Liver (tissue), 9 donors: Measurements from ENCODE around the gene HOXA1. TPM values are rescaled to one million over a fixed set of nuclear protein-coding genes. Genes with fewer than 3 reads are reported as not detected.

Experiments
- DNase-seq: peaks from one replicate; pipeline ENCODE4 v3.0.0-alpha.2; 2017; ENCODE audit warnings: low spot score
- H3K27ac ChIP-seq, 2 donors: one replicate each; pipeline ENCODE4 v1.7.0; 2013; ENCODE audit warnings: inconsistent platforms in 2 of 2, low read length in 2 of 2, control low read depth in 1 of 2, low read depth in 1 of 2, mild to moderate bottlenecking in 1 of 2
- H3K27me3 ChIP-seq, 4 donors: one replicate each; pipeline versions ENCODE4 v1.6.1 to v1.7.0; 2013; ENCODE audit warnings: low read length in 3 of 4, inconsistent platforms in 1 of 4, mild to moderate bottlenecking in 1 of 4, moderate library complexity in 1 of 4; ENCODE audit not compliant: control insufficient read depth in 4 of 4, insufficient read depth in 4 of 4
- H3K36me3 ChIP-seq, 4 donors: one replicate each; pipeline versions ENCODE4 v1.6.1 to v1.7.0; 2013; ENCODE audit warnings: low read length in 3 of 4, mild to moderate bottlenecking in 3 of 4, low read depth in 1 of 4, moderate library complexity in 1 of 4; ENCODE audit not compliant: control insufficient read depth in 4 of 4, insufficient read depth in 3 of 4
- H3K4me1 ChIP-seq, 4 donors: one replicate each; pipeline versions ENCODE4 v1.6.1 to v1.7.0; 2013; ENCODE audit warnings: low read length in 3 of 4, mild to moderate bottlenecking in 3 of 4, moderate library complexity in 1 of 4; ENCODE audit not compliant: control insufficient read depth in 4 of 4, insufficient read depth in 4 of 4
- H3K4me3 ChIP-seq, 3 donors: one replicate each; pipeline versions ENCODE4 v1.6.1 to v1.7.0; 2013; ENCODE audit warnings: low read length in 3 of 3, control low read depth in 1 of 3, low read depth in 1 of 3, mild to moderate bottlenecking in 1 of 3
- H3K9ac ChIP-seq, 2 donors: one replicate each; pipeline ENCODE4 v1.7.0; 2013; ENCODE audit warnings: low read length in 2 of 2, mild to moderate bottlenecking in 2 of 2, moderate library complexity in 2 of 2, control low read depth in 1 of 2, low read depth in 1 of 2
- H3K9me3 ChIP-seq, 4 donors: one replicate each; pipeline versions ENCODE4 v1.6.1 to v1.7.0; 2013; ENCODE audit warnings: low read length in 3 of 4; ENCODE audit not compliant: control insufficient read depth in 4 of 4
- EGR1 ChIP-seq, 2 donors: IDR thresholded peaks; 2 replicates each; pipeline ENCODE4 v1.6.1; 2016 to 2018; ENCODE audit warnings: antibody characterized with exemption in 2 of 2, low read depth in 2 of 2
- FOXA1 ChIP-seq: IDR thresholded peaks from 2 replicates; pipeline ENCODE4 v1.6.1; 2016; ENCODE audit warnings: antibody characterized with exemption
- HNF4A ChIP-seq, 2 donors: conservative IDR thresholded peaks; 2 replicates each; pipeline ENCODE4 v1.6.1; 2016; ENCODE audit warnings: antibody characterized with exemption in 2 of 2, mild to moderate bottlenecking in 2 of 2
- JUND ChIP-seq, 2 donors: IDR thresholded peaks; 2 replicates each; pipeline ENCODE4 v1.6.1; 2016; ENCODE audit warnings: antibody characterized with exemption in 2 of 2
- NR2F2 ChIP-seq: IDR thresholded peaks from 2 replicates; pipeline ENCODE4 v1.6.1; 2016; ENCODE audit warnings: antibody characterized with exemption
- SP1 ChIP-seq: IDR thresholded peaks from 2 replicates; pipeline ENCODE4 v1.6.1; 2018; ENCODE audit warnings: antibody characterized with exemption, mild to moderate bottlenecking
- TAF1 ChIP-seq: conservative IDR thresholded peaks from 2 replicates; pipeline ENCODE4 v1.6.1; 2016; ENCODE audit warnings: antibody characterized with exemption, mild to moderate bottlenecking
- YY1 ChIP-seq: IDR thresholded peaks from 2 replicates; pipeline ENCODE4 v1.6.1; 2016; ENCODE audit warnings: antibody characterized with exemption, mild to moderate bottlenecking
- WGBS: extraction: QIAGEN DNeasy Blood & Tissue Kit; methylation state at CpG from one replicate; pipeline ENCODE4 v1.1.7; 2013; 5-methylcytosine and 5-hydroxymethylcytosine counted together
- polyA plus RNA-seq, 2 donors: library from polyadenylated mRNA; stranded (reverse) in 1 of 2; unstranded in 1 of 2; fragments of 200-250 nt in 1 of 2; fragments of >200 nt in 1 of 2; fragmentation: Nextera tagmentation in 1 of 2; extraction: Ambion mirVana in 1 of 2; gene quantifications; one replicate each; pipeline versions ENCODE4 v1.2.1 to v1.2.3, GENCODE V29; 2013 to 2015
- total RNA-seq, 2 donors: library from RNA; depleted of rRNA; stranded (reverse); fragments of >200 nt; gene quantifications; one replicate each; pipeline ENCODE4 v1.2.3, GENCODE V29; 2014
- TF ChIP-seq, protein P1 (sequence below): IDR thresholded peaks from 2 replicates; pipeline ENCODE4 v1.6.1; 2016; ENCODE audit warnings: antibody characterized with exemption
- TF ChIP-seq, protein P2 (sequence below): fragments of 150-350 bp; IDR thresholded peaks from 2 replicates; pipeline ENCODE4 v1.5.1; 2017; ENCODE audit warnings: improper control_type of control experiment, low read depth, low read length; ENCODE audit not compliant: missing input control
- TF ChIP-seq, protein P3 (sequence below): IDR thresholded peaks from 2 replicates; pipeline ENCODE4 v1.6.1; 2016; ENCODE audit warnings: antibody characterized with exemption, mild to moderate bottlenecking
- donor health status: healthy.
- donor health status: healthy.
- donor health status: healthy.
- donor health status: healthy.
- donor health status: healthy.

Gene HOXA1
- total and polyA plus RNA-seq, 4 donors: 0.08 to 0.28 (median 0.21) TPM

DNA sequence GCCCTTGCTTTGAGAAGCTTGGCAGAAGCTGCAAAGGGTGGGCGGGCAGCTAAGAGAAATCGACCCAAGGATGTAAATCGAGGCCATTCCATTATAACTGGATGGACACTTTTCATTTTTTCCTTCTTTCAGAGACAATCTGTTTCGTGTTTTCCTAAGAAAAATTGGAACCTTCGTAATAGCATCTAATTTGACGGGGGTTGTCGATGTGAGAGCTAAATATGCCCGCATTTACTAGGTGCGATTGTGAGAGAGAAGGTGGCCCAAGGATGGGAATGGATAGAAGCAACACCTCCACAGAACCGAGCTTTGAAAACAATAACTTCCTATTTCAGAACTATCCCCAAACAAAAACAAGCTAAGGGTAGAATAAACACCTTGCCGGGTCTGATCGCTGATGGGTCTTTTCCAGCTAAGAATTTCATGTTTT lies 35.6 kb upstream of the HOXA1 start:
- peaks cover 0 to 19% (median 9%) of the 10 kb centered on the region in 4 donors for H3K27me3 ChIP-seq
- no peaks in the 10 kb centered on the region for H3K36me3 ChIP-seq
- TF ChIP-seq NR2F2: no peak
- no peak for TF ChIP-seq YY1
- TF ChIP-seq EGR1 (IDR thresholded peaks at IDR 0.05; ENCODE audit: low read depth in 2 of 2): no peak
- TF ChIP-seq, protein P1, sequence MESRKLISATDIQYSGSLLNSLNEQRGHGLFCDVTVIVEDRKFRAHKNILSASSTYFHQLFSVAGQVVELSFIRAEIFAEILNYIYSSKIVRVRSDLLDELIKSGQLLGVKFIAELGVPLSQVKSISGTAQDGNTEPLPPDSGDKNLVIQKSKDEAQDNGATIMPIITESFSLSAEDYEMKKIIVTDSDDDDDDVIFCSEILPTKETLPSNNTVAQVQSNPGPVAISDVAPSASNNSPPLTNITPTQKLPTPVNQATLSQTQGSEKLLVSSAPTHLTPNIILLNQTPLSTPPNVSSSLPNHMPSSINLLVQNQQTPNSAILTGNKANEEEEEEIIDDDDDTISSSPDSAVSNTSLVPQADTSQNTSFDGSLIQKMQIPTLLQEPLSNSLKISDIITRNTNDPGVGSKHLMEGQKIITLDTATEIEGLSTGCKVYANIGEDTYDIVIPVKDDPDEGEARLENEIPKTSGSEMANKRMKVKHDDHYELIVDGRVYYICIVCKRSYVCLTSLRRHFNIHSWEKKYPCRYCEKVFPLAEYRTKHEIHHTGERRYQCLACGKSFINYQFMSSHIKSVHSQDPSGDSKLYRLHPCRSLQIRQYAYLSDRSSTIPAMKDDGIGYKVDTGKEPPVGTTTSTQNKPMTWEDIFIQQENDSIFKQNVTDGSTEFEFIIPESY: no peak
- TF ChIP-seq HNF4A (conservative IDR thresholded peaks at IDR 0.05): no peak
- TF ChIP-seq TAF1: no peak
- no peak for TF ChIP-seq JUND (IDR thresholded peaks at IDR 0.05)
- TF ChIP-seq, protein P2, sequence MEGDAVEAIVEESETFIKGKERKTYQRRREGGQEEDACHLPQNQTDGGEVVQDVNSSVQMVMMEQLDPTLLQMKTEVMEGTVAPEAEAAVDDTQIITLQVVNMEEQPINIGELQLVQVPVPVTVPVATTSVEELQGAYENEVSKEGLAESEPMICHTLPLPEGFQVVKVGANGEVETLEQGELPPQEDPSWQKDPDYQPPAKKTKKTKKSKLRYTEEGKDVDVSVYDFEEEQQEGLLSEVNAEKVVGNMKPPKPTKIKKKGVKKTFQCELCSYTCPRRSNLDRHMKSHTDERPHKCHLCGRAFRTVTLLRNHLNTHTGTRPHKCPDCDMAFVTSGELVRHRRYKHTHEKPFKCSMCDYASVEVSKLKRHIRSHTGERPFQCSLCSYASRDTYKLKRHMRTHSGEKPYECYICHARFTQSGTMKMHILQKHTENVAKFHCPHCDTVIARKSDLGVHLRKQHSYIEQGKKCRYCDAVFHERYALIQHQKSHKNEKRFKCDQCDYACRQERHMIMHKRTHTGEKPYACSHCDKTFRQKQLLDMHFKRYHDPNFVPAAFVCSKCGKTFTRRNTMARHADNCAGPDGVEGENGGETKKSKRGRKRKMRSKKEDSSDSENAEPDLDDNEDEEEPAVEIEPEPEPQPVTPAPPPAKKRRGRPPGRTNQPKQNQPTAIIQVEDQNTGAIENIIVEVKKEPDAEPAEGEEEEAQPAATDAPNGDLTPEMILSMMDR: no peak
- TF ChIP-seq, protein P3, sequence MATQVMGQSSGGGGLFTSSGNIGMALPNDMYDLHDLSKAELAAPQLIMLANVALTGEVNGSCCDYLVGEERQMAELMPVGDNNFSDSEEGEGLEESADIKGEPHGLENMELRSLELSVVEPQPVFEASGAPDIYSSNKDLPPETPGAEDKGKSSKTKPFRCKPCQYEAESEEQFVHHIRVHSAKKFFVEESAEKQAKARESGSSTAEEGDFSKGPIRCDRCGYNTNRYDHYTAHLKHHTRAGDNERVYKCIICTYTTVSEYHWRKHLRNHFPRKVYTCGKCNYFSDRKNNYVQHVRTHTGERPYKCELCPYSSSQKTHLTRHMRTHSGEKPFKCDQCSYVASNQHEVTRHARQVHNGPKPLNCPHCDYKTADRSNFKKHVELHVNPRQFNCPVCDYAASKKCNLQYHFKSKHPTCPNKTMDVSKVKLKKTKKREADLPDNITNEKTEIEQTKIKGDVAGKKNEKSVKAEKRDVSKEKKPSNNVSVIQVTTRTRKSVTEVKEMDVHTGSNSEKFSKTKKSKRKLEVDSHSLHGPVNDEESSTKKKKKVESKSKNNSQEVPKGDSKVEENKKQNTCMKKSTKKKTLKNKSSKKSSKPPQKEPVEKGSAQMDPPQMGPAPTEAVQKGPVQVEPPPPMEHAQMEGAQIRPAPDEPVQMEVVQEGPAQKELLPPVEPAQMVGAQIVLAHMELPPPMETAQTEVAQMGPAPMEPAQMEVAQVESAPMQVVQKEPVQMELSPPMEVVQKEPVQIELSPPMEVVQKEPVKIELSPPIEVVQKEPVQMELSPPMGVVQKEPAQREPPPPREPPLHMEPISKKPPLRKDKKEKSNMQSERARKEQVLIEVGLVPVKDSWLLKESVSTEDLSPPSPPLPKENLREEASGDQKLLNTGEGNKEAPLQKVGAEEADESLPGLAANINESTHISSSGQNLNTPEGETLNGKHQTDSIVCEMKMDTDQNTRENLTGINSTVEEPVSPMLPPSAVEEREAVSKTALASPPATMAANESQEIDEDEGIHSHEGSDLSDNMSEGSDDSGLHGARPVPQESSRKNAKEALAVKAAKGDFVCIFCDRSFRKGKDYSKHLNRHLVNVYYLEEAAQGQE: no peak
- no peak for TF ChIP-seq FOXA1
- no peak for TF ChIP-seq SP1
- 26% methylated on average over 12 of the region's 12 CpGs for WGBS
- no peak overlapping the region for H3K9ac ChIP-seq
- H3K9me3 ChIP-seq: peaks cover 0 to 2% (median 0%) of the 10 kb centered on the region in 4 donors
- peak overlapping the region; percentile 37 to 52 for H3K27ac ChIP-seq
- H3K4me1 ChIP-seq: peaks cover 0 to 9% (median 1%) of the 10 kb centered on the region in 4 donors
- H3K4me3 ChIP-seq: peak overlapping the region in 1 of 3 donors; percentile 57
- DNase-seq: no peak

DNA sequence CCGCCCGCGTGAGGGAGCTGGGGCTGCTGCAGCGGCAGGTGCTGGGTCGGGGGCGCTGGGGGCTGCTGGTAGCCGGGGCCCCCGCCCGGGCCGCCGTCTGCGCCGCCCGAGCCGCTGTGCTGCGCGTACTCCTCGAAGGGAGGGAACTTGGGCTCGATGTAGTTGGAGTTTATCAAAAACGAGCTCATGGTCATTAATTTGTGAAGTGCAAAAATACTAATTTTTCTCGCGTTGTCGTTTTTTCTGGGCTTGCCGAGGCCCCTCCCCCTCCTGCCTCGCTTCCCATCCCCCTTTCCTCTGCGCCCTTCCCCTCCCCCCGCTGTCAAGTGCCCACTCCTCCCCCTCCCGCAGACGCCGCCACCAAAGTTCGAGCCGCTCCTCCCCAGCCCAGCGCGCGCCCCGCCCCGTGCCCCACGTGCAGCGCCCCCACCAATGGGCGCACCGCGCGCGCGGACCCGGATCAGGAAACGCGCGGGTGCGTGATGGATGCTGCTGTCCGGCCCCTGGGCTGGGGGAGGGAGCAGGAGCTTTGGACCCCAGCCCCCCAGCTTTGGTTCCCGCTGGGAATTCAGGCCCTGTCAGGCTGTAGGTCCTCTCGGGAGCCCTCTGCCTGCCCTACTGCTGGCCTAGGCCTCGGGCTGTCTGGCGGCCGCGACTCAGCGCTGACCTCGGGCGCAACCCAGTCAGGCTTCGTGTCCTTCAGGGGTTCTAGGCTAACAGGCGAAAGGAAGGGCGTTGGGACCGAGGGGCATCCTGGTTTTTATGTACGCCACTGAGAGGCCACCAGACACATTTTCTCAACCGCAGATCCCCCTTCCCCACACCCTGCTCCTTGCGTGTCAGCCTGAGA lies 35.0 kb upstream of the HOXA1 start, which contains the start of gene HOXA4:
TSS of gene HOXA4 (minus strand) at position 218 of the 850 bp plus-strand sequence. CDS start at position 194, 24 bp downstream.
- WGBS: 10% methylated on average over 67 of the region's 67 CpGs
- peak within 1 kb of the TSS; percentile 63 to 70 for H3K27ac ChIP-seq
- peak; percentile 83 for DNase-seq
- H3K9ac ChIP-seq: no peak within 1 kb of the TSS
- peaks cover 0 to 21% (median 8%) of the 10 kb centered on the region in 4 donors for H3K27me3 ChIP-seq
- no peak for TF ChIP-seq YY1
- no peak for TF ChIP-seq FOXA1
- peak; percentile 20 for TF ChIP-seq SP1
- peaks cover 0 to 9% (median 1%) of the 10 kb centered on the region in 4 donors for H3K4me1 ChIP-seq
- no peaks in the 10 kb centered on the region for H3K36me3 ChIP-seq
- peaks cover 0 to 2% (median 0%) of the 10 kb centered on the region in 4 donors for H3K9me3 ChIP-seq
- H3K4me3 ChIP-seq: peak within 1 kb of the TSS; percentile 30 to 57 (median 49)
